ENCODE data around the gene MSH5. TPM values are rescaled to one million over a fixed set of nuclear protein-coding genes. Genes with fewer than 3 reads are reported as not detected.

The MSH5 gene
- total and polyA plus RNA-seq, 9 of the 15 experiments (the other 6 are each of a cell fraction or from before 2014, with no cell fraction given): 12.5 to 104 (median 46.6) TPM

DNA sequence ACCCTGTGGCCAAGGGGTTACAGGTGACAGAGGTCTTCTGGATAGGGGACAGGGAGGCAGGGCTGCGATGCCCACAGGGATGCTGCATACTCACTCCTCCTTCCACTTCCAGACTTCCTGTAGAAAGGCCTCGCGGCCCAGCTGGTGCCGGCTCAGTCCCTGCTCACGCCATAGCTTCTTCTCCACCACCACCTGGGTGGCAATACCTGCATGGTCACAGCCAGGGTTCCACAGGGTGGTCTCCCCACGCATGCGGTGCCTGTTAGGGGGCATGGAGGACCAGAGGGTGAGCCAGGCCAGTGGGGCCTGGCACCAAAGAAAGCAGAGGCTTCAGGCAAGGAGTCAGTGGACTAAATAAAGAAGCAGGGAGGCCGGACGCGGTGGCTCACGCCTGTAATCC lies 45.7 kb downstream of the MSH5 start (continued):
- TF ChIP-seq, protein P1, sequence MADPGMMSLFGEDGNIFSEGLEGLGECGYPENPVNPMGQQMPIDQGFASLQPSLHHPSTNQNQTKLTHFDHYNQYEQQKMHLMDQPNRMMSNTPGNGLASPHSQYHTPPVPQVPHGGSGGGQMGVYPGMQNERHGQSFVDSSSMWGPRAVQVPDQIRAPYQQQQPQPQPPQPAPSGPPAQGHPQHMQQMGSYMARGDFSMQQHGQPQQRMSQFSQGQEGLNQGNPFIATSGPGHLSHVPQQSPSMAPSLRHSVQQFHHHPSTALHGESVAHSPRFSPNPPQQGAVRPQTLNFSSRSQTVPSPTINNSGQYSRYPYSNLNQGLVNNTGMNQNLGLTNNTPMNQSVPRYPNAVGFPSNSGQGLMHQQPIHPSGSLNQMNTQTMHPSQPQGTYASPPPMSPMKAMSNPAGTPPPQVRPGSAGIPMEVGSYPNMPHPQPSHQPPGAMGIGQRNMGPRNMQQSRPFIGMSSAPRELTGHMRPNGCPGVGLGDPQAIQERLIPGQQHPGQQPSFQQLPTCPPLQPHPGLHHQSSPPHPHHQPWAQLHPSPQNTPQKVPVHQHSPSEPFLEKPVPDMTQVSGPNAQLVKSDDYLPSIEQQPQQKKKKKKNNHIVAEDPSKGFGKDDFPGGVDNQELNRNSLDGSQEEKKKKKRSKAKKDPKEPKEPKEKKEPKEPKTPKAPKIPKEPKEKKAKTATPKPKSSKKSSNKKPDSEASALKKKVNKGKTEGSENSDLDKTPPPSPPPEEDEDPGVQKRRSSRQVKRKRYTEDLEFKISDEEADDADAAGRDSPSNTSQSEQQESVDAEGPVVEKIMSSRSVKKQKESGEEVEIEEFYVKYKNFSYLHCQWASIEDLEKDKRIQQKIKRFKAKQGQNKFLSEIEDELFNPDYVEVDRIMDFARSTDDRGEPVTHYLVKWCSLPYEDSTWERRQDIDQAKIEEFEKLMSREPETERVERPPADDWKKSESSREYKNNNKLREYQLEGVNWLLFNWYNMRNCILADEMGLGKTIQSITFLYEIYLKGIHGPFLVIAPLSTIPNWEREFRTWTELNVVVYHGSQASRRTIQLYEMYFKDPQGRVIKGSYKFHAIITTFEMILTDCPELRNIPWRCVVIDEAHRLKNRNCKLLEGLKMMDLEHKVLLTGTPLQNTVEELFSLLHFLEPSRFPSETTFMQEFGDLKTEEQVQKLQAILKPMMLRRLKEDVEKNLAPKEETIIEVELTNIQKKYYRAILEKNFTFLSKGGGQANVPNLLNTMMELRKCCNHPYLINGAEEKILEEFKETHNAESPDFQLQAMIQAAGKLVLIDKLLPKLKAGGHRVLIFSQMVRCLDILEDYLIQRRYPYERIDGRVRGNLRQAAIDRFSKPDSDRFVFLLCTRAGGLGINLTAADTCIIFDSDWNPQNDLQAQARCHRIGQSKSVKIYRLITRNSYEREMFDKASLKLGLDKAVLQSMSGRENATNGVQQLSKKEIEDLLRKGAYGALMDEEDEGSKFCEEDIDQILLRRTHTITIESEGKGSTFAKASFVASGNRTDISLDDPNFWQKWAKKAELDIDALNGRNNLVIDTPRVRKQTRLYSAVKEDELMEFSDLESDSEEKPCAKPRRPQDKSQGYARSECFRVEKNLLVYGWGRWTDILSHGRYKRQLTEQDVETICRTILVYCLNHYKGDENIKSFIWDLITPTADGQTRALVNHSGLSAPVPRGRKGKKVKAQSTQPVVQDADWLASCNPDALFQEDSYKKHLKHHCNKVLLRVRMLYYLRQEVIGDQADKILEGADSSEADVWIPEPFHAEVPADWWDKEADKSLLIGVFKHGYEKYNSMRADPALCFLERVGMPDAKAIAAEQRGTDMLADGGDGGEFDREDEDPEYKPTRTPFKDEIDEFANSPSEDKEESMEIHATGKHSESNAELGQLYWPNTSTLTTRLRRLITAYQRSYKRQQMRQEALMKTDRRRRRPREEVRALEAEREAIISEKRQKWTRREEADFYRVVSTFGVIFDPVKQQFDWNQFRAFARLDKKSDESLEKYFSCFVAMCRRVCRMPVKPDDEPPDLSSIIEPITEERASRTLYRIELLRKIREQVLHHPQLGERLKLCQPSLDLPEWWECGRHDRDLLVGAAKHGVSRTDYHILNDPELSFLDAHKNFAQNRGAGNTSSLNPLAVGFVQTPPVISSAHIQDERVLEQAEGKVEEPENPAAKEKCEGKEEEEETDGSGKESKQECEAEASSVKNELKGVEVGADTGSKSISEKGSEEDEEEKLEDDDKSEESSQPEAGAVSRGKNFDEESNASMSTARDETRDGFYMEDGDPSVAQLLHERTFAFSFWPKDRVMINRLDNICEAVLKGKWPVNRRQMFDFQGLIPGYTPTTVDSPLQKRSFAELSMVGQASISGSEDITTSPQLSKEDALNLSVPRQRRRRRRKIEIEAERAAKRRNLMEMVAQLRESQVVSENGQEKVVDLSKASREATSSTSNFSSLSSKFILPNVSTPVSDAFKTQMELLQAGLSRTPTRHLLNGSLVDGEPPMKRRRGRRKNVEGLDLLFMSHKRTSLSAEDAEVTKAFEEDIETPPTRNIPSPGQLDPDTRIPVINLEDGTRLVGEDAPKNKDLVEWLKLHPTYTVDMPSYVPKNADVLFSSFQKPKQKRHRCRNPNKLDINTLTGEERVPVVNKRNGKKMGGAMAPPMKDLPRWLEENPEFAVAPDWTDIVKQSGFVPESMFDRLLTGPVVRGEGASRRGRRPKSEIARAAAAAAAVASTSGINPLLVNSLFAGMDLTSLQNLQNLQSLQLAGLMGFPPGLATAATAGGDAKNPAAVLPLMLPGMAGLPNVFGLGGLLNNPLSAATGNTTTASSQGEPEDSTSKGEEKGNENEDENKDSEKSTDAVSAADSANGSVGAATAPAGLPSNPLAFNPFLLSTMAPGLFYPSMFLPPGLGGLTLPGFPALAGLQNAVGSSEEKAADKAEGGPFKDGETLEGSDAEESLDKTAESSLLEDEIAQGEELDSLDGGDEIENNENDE (IDR thresholded peaks at IDR 0.05; ENCODE audit: low read depth, low read length): no peak
- TF ChIP-seq BMI1 (IDR thresholded peaks at IDR 0.05; ENCODE audit: low read length) (no peak), JUN (IDR thresholded peaks at IDR 0.05; ENCODE audit: borderline replicate concordance, low read depth, low read length) (no peak), JUN (CRISPR knock-in tag; IDR thresholded peaks at IDR 0.05; ENCODE audit: borderline replicate concordance) (0 out of 2 replicates have a peak, but pooled peaks have one; percentile 7)
- TF ChIP-seq, protein P2, sequence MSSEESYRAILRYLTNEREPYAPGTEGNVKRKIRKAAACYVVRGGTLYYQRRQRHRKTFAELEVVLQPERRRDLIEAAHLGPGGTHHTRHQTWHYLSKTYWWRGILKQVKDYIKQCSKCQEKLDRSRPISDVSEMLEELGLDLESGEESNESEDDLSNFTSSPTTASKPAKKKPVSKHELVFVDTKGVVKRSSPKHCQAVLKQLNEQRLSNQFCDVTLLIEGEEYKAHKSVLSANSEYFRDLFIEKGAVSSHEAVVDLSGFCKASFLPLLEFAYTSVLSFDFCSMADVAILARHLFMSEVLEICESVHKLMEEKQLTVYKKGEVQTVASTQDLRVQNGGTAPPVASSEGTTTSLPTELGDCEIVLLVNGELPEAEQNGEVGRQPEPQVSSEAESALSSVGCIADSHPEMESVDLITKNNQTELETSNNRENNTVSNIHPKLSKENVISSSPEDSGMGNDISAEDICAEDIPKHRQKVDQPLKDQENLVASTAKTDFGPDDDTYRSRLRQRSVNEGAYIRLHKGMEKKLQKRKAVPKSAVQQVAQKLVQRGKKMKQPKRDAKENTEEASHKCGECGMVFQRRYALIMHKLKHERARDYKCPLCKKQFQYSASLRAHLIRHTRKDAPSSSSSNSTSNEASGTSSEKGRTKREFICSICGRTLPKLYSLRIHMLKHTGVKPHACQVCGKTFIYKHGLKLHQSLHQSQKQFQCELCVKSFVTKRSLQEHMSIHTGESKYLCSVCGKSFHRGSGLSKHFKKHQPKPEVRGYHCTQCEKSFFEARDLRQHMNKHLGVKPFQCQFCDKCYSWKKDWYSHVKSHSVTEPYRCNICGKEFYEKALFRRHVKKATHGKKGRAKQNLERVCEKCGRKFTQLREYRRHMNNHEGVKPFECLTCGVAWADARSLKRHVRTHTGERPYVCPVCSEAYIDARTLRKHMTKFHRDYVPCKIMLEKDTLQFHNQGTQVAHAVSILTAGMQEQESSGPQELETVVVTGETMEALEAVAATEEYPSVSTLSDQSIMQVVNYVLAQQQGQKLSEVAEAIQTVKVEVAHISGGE (CRISPR knock-in tag; IDR thresholded peaks at IDR 0.05): 0 out of 6 replicates have a peak, but pooled peaks of 1 of the 3 experiments have one; percentile 20
- TF ChIP-seq, protein P3, sequence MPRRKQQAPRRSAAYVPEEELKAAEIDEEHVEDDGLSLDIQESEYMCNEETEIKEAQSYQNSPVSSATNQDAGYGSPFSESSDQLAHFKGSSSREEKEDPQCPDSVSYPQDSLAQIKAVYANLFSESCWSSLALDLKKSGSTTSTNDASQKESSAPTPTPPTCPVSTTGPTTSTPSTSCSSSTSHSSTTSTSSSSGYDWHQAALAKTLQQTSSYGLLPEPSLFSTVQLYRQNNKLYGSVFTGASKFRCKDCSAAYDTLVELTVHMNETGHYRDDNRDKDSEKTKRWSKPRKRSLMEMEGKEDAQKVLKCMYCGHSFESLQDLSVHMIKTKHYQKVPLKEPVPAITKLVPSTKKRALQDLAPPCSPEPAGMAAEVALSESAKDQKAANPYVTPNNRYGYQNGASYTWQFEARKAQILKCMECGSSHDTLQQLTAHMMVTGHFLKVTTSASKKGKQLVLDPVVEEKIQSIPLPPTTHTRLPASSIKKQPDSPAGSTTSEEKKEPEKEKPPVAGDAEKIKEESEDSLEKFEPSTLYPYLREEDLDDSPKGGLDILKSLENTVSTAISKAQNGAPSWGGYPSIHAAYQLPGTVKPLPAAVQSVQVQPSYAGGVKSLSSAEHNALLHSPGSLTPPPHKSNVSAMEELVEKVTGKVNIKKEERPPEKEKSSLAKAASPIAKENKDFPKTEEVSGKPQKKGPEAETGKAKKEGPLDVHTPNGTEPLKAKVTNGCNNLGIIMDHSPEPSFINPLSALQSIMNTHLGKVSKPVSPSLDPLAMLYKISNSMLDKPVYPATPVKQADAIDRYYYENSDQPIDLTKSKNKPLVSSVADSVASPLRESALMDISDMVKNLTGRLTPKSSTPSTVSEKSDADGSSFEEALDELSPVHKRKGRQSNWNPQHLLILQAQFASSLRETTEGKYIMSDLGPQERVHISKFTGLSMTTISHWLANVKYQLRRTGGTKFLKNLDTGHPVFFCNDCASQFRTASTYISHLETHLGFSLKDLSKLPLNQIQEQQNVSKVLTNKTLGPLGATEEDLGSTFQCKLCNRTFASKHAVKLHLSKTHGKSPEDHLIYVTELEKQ (CRISPR knock-in tag; IDR thresholded peaks at IDR 0.05): no peak
